Left renal cortex interstitium (tissue), 4 donors: Measurements from ENCODE around the gene SLC6A19. TPM values are rescaled to one million over a fixed set of nuclear protein-coding genes. Genes with fewer than 3 reads are reported as not detected.

ENCODE experiments used
- DNase-seq, 4 donors: peaks; one replicate each; pipeline ENCODE4 v3.0.0-alpha.2; 2013; ENCODE audit warnings: low read depth in 4 of 4, low spot score in 2 of 4, missing footprints in 1 of 4
- polyA plus RNA-seq, 4 donors: library from polyadenylated mRNA; unstranded; fragments of 120-200 nt; gene quantifications; one replicate each; pipeline ENCODE4 v1.2.1, GENCODE V29; 2013; ENCODE audit not compliant: insufficient read length in 4 of 4

The SLC6A19 gene
- polyA plus RNA-seq, 4 donors: 35.4 to 76.4 (median 59.7) TPM

- no peak for DNase-seq
Observed at GRCh38 chr5:1232780-1233179, 31.4 kb downstream of the SLC6A19 start.

GRCh38 chr5:1235379-1235778 lies 34.0 kb downstream of the SLC6A19 start:
- DNase-seq: no peak

- DNase-seq: no peak
Observed at GRCh38 chr5:1235838-1236237, 34.4 kb downstream of the SLC6A19 start.

DNA sequence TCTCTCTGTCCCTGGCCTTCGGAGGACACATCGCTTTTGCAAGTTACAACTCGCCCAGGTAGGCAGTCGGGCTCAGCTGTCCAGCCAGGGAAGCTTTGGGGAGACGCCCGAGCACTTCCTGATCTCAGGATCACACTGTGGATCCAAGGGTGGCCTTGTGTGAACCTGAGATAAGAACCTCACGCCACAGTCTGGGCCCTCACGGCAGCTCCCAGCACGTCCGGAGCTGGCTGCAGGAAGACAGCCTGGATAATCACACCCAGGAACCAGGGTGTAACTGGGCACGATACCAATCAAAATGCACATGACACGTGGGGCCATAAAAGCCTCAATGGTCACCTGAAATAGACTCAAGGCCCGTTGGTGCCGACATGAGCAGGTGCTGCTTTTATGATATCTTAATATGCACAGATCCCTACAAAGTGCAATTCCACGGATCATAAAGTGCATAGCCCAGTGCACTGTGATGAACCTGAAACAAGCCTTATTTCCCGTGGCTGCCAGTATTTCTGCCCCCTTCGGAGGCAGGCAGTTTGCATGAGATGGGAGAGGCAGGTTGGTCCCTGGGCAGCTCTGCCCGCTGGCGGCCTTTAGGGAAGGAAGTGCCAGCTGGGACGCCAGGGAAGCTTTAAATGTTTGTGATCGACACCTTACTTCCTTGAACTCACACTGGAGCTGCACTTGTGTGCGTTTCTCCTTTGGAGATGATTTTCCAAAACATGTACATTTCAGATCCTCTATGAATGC lies 38.3 kb downstream of the SLC6A19 start:
- no peak for DNase-seq

DNA sequence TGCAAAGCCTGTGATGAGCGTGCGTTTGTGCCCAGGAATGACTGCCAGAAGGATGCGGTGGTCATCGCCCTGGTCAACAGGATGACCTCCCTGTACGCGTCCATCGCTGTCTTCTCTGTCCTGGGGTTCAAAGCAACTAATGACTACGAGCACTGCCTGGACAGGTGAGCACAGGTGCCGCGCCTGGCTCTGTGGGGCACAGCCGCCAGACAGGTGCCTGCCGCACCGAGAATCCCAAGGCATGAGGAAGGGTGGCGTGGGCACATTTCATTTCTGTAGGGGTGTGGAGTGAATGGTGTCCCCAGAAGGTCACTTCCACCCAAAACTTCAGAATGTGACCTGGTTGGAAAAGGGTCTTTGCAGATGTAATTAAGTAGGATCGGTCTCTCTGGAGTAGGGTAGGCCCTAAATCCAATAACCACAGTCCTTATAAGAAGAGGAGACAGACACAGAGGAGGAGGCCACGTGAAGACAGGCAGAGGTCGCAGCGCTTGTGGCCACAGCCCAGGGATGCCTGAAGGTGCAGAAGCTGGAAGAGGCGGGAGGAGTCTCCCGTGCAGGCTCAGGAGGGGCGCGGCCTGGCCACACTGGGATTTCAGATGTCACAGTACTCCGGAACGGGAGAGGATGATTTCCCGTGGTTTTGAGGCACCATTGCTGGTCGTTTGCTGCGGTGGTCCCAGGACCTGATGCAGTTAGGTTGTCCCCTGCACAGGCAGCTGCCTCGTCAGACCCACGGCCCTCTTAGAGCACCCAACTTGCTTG lies 39.3 kb downstream of the SLC6A19 start:
- DNase-seq: no peak

DNA sequence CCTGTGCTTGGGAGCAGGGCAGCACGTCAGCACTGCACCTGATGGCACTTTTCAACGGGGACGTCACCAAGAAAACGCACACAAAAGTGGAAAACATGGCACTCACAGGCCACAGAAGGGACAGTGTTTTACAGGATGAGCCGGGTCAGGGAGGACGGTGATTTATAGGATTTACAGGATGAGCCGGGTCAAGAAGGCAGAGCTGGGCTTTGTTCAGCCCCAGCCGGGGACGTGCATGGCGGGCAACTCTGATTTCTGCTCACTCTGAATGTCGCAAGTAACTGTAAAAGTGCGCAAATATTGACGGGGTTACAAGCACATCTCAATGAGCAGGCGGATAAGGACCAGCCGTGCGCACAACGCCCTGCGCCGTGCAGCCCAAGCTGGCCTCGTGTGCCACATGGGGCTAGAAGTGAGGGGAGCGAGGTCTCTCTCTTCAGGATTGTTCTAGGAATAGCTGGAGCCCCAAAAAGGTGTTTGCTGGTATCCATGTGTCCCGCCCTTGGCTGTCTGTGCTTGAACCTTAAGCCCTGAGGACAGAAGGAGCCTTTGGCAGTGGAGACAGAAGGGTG lies 40.2 kb downstream of the SLC6A19 start:
- no peak for DNase-seq

DNA sequence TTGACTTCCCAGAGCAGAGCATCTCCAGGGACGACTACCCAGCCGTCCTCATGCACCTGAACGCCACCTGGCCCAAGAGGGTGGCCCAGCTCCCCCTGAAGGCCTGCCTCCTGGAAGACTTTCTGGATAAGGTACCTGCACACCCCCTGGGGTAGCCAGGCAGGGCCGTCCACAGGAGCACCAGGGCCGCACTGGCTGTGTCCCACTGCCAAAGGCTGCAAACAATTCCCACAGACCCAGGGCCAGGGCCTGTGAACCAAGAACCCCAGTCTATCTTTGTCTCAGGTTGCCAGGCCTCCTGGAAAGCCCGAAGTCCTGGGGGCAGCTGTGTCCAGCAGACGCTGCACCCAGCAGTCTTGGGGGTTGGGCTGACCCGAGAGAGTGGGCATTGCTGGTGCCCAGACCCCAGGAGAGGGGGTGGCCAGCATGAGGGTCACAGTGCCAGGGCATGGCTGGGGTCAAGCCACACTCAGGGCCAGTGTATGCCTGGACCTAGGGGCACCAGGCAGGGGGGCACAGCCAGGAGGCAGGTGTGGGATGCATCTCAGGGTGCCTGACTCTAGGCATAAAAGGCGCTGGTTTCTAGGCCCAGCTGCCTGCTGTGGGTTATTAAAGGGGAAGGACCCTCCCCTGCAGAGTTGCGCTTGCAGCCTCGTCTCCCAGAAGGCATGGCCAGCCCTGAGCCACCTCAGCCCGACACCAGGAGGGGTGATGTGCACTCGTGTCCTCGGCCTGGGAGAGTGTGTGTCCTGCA lies 41.5 kb downstream of the SLC6A19 start:
- DNase-seq: no peak

- no peak for DNase-seq
Observed at GRCh38 chr5:1243487-1244130, 42.2 kb downstream of the SLC6A19 start.

DNA sequence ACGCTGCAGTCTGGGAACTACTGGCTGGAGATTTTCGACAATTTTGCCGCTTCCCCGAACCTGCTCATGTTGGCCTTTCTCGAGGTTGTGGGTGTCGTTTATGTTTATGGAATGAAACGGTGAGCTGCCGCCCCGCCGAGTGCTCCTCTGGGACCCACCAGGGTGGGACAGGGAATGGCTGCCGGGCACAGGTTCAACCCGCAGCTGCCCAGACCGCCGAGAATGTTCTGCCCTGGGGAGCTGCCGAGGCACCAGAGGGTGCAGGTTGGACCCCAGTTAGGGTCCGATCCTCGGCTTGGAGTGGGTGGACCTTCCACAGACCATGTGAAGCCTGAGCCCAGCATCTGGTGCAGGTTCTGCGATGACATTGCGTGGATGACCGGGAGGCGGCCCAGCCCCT lies 42.9 kb downstream of the SLC6A19 start:
- DNase-seq: no peak

DNA sequence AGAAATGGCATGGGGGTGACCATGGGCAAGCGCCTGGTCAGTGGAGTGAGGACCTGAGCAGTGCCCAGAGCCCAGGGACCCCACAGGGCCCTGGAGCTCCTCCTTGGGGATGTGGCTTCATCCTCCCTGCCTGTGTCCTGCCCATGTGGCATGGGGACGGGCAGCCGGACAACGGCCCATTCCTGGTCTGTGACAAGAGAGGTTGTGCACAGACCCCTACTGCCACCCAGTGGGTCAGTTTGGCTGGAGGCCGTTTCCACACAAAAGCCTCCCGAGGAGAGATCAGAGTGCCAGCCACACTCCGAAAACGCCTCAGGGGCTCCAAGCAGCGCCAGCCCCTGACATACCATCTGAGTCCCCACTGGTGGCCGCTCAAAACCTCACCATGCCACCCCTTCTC lies 43.6 kb downstream of the SLC6A19 start:
- no peak for DNase-seq

DNA sequence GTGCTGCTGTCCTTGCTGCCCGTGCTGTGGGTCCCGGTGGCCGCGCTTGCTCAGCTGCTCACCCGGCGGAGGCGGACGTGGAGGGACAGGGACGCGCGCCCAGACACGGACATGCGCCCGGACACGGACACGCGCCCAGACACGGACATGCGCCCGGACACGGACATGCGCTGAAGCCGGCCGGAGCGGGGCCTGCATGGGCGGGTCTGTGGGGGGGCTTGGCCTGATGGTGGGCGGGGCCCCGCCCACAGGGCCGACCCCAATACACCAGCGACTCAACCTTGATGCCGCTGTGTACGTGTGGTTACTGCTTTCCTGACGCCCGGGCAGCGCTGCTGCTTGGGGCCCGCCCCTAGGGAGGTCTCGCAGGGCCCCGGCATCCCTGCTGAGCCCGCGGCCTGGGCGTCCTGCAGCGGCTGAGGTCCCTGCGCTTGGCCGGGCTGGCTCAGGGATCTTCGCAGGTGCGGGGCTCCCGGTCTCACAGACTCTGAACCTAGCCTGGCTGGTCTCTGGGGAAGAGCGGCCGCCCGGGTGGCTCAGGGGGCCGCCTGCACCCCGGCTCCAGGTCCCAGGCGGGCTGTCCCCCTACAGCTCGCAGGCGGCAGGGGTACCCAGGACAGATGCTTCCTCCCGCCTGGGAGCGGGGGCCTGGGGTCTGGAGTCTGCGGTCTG lies 44.6 kb downstream of the SLC6A19 start:
- no peak for DNase-seq

DNA sequence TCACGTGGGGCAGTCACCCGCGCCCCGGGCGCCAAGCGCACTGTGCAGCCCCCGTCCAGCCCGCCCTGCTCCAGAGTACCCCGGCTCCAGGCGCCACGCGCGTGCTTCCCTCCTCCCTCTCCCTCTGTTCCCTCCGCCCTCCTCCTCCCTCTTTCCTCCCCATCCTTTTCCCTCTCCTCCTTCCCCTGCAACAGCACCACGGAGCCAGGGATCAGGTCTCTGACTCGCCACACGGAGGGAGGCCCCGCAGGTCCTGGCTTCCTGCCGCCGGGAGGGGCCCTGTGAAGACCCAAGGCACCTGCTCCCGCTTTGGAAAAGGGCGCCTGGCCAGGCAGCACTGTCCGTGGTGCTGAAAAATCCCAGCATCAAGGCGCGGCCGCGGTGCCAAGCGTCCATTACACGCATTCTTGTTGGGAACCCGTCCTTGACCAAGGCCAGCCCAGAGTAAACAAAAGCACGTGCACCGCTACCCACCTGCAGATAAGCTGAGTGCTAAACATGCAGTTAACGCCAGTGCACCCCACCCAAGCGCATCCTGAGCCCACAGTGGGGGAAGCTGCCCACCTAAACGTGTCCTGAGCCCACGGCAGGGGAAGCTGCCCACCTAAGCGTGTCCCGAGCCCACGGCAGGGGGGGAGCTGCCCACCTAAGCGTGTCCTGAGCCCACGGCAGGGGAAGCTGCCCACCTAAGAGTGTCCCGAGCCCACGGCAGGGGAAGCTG lies 45.5 kb downstream of the SLC6A19 start:
- DNase-seq: peak; percentile 55 to 87 (median 70)

DNA sequence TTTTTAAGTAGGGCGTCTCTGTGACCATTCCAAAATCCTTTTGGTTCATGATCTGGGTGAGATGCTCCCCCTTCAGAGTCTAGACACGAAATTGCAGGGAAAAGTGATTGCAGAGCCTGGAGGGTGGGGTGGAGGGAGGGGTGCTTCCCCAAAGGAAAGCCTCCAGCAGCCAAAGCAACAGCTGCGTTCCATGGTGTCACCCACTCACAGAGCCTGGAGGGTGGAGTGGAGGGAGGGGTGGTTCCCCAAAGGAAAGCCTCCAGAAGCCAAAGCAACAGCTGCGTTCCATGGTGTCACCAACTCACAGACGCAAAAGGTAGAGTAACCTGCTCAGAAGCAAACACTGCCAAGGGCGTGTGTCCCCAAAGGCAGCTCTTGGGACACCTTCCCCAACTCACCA lies 46.4 kb downstream of the SLC6A19 start:
- DNase-seq: no peak

DNA sequence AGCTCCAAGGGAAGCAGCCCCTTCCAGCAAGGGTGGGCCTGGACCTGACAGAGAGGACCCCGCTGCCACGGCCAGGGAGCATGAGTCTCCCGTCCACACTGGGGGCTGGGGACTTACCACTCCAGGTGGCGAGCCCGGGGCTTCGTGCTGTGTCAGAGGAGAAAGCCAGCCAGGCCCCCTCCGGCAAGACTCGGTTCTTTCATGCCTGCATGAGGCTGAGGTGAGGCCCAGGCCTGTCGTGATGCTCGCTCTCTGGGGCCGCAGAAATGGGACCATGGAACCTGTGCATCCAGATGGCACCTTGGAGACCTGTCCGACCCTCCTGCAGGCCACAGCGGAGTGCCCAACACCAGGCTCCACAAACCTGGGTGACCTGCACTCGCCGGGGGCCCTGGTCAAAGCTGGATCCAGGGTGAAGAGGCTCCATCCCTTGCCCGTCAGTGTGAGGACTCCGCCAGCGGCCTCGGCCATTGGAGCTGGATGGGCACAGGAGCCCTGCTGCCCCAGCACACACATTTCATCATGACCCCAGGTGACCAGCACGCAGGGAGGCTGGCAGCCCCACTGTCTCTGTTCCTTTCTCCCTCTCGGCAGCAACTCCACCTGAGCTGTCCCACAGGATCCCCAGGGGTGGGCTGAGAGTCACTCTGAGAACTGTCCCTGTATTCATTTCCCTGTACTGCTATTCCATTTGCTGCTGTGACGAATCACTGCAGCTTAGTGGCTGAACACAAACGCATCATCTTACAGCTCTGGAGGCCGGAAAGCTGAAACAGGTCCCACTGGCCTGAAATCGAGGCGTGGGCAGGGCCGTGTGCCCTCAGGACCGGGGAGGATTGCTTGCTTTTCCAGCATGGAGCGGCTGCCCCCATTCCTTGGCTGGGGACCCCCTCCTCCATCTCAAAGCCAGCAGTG lies 48.2 kb downstream of the SLC6A19 start:
- DNase-seq: no peak

DNA sequence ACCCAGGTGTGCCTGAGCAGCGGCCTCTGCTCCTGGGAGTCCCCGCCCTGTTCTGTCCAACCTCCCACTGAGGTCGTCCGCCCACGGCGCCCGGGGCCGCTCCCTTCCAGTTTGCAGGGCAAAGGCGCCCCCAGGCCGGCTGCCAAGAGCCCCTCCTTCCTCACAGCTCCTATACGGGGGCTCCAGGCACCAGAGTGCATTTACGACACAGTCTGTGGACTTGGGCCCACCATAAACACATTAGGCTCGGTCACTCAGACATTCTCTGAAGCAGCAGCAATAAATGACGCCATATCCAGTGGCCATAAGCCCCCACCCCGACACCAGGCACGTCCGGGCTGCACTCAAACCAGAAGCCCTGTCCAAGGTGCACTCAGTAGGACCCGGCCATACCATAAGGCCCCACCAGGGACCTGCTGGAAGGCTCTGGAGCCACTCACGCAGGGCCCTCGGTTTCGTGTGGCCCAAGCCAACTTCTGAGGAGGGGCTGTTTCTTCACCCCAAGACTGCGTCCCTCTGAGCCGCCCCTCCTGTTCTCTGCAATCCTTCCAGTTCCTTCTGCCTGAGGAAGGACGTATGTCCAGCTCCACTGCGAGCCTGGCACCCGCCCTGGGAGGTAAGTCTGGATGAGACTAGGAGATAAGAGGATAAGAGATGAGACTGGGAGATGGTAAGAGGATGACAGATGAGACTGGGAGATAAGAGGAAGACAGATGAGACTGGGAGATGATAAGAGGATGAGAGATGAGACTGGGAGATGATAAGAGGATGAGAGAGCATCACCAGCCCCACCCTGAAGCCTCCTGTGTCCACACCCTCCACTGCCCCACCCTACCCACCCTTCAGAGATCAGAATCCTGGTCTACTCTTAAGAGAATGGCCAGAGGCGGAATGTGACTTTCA lies 50.5 kb downstream of the SLC6A19 start:
- DNase-seq: no peak

DNA sequence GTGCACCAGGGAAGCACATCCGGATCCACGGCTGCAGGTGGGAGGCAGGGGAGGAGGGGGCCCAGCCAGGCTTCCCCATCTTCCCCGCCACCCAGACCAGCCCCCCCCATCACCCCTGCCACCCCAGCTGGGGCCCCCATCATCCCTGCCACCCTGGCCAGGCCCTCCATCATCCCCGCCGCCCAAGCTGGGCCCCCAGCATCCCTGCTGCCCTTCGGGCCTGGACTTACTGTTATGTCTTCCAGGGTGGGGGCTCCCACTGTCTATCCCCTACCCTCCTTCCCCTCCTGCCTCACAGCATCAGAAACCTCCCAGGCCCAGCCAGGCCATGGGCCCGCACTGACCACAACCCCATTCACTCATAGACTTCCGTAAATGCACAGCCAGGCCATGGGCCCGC lies 51.3 kb downstream of the SLC6A19 start:
- no peak for DNase-seq

DNA sequence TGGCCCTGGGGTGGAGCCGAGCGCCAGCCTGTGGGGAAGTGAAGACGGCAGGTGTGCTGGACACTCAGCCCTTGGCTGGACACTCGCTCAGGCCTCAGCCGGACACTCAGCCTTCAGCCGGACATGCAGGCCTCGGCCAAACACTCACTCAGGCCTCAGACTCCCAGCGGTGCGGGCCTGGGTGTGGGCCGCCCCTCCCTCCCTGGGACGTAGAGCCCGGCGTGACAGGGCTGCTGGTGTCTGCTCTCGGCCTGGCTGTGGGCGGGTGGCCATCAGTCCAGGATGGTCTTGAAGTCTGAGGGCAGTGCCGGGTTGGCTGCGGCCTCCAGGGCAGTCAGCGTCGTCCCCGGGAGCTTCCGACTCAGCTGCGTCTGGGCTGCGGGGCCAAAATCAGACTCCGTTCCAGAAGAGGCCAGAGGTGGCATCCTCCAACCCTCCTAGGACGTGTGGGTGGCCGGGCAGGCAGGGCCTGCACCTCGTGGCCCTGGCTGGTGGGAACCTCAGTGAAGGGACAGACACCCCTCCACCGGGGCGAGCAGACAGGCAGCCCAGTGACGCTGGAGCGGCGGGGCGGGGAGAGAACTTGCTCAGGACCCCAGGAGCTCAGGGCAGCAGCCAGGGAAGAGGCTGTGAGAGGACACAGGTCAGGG lies 52.2 kb downstream of the SLC6A19 start:
- DNase-seq: no peak
